Esophagus muscularis mucosa (tissue), 4 donors: ENCODE measurements around the gene RPUSD1. TPM values are rescaled to one million over a fixed set of nuclear protein-coding genes. Genes with fewer than 3 reads are reported as not detected.

Experiments
- DNase-seq: peaks from one replicate; pipeline ENCODE4 v3.0.0-alpha.2; 2017; ENCODE audit errors: extremely low spot score
- H3K27ac ChIP-seq, 4 donors: fragments of 200-600 bp; sonication (generic); replicated peaks in 1 of 4; 1 replicate in 3 of 4; 2 replicates in 1 of 4; pipeline ENCODE4 v1.5.1; 2016 to 2019; ENCODE audit warnings: mild to moderate bottlenecking in 1 of 4
- H3K27me3 ChIP-seq, 4 donors: fragments of 200-600 bp; sonication (generic); one replicate each; pipeline versions ENCODE4 v1.5.1 to v1.6.0; 2016 to 2019
- H3K36me3 ChIP-seq, 4 donors: fragments of 200-600 bp; sonication (generic); one replicate each; pipeline ENCODE4 v1.5.1; 2016 to 2019
- H3K4me1 ChIP-seq, 4 donors: fragments of 200-600 bp; sonication (generic); one replicate each; pipeline ENCODE4 v1.5.1; 2016 to 2019
- H3K4me3 ChIP-seq, 4 donors: fragments of 200-600 bp; sonication (generic); 1 replicate in 2 of 4; 2 replicates in 2 of 4; pipeline ENCODE4 v1.5.1; 2016 to 2019; ENCODE audit warnings: mild to moderate bottlenecking in 4 of 4, moderate library complexity in 1 of 4
- H3K9me3 ChIP-seq, 4 donors: fragments of 200-600 bp; sonication (generic); 1 replicate in 3 of 4; 2 replicates in 1 of 4; pipeline ENCODE4 v1.5.1; 2016 to 2019
- EP300 ChIP-seq: sonication (generic); formaldehyde crosslinking; IDR thresholded peaks from one replicate; pipeline ENCODE4 v1.6.1; 2017; ENCODE audit warnings: antibody characterized with exemption
- POLR2A ChIP-seq: fragments of 450-650 bp; IDR thresholded peaks from one replicate; pipeline ENCODE4 v1.6.1; 2017; ENCODE audit warnings: antibody characterized with exemption, moderate library complexity, mild to moderate bottlenecking, low read depth
- POLR2AphosphoS5 ChIP-seq, 2 donors: sonication (generic); formaldehyde crosslinking; IDR thresholded peaks; one replicate each; pipeline ENCODE4 v1.6.1; 2017; ENCODE audit warnings: antibody characterized with exemption in 2 of 2
- WGBS: methylation state at CpG from one replicate; pipeline ENCODE4 v1.1.5; 2018; 5-methylcytosine and 5-hydroxymethylcytosine counted together
- intact Hi-C: fragments of 100-400 bp; cut with DNase I; formaldehyde crosslinking; loops from one replicate; pipeline ENCODE4 v1.15.1; 2023
- total RNA-seq, 4 donors: library from RNA; depleted of rRNA; stranded (reverse); fragments of >200 nt; gene quantifications; one replicate each; pipeline versions ENCODE4 v1.1.0 to v1.2.1, GENCODE V29; 2016
- TF ChIP-seq, protein P1 (sequence below), 3 experiments: fragments of 200-600 bp in 2 of 3; fragments of 450-650 bp in 1 of 3; sonication (generic) in 2 of 3; IDR thresholded peaks; one replicate each; pipeline ENCODE4 v1.5.1; 2017 to 2019; ENCODE audit warnings: antibody characterized with exemption in 3 of 3, mild to moderate bottlenecking in 2 of 3, moderate library complexity in 1 of 3

RPUSD1 gene
- total RNA-seq, 4 donors from 2014 or later: 10.4 to 29.1 (median 20.4) TPM

DNA sequence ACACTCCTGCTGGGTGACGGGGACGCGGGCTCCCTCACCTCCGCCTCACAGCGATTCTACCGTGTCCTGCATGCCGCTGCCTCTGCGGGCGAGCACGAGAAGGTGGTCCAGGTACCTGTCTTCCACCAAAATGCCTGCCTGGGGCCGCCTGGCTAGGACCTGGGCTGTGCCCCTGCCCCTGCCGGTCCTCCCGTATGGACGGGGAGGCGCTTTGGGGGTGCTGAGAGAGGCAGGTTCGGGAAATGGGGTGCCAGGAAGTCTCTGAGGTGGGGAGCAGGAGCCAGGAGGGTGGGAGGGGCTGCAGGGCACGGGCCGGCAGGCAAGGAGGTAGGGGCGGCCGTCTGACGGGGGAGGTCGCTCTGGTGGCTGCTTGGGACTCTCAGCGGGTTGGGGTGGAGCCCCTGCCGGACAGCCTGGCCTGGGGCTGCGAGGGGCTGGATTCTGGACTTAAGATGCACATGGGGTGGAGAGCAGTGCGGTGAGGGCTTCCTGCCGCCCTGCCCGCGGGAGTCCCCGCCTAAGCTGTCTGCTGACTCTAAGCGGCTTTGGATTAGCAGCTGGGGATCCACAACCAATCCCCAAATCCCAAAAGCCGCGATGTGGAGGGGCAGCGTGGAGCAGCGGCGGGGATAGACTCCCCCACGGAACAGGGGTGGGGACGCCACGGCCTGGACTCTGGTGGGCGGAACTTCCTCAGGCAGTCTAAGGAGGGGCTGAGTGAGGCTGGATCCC is 6.1 kb upstream of the RPUSD1 start:
- 91% methylated on average over 33 of the region's 40 CpGs for WGBS
- peaks cover 3 to 7% (median 3%) of the 10 kb centered on the region in 4 donors for H3K4me1 ChIP-seq
- H3K27me3 ChIP-seq: peaks cover 0 to 38% (median under 1%) of the 10 kb centered on the region in 4 donors
- TF ChIP-seq EP300 (no peak), POLR2AphosphoS5 (IDR thresholded peaks at IDR 0.05) (no peak), POLR2A (no peak)
- TF ChIP-seq, protein P1, sequence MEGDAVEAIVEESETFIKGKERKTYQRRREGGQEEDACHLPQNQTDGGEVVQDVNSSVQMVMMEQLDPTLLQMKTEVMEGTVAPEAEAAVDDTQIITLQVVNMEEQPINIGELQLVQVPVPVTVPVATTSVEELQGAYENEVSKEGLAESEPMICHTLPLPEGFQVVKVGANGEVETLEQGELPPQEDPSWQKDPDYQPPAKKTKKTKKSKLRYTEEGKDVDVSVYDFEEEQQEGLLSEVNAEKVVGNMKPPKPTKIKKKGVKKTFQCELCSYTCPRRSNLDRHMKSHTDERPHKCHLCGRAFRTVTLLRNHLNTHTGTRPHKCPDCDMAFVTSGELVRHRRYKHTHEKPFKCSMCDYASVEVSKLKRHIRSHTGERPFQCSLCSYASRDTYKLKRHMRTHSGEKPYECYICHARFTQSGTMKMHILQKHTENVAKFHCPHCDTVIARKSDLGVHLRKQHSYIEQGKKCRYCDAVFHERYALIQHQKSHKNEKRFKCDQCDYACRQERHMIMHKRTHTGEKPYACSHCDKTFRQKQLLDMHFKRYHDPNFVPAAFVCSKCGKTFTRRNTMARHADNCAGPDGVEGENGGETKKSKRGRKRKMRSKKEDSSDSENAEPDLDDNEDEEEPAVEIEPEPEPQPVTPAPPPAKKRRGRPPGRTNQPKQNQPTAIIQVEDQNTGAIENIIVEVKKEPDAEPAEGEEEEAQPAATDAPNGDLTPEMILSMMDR (IDR thresholded peaks at IDR 0.05): no peak
- DNase-seq: no peak
- no peak overlapping the region for H3K4me3 ChIP-seq
- peaks cover 0 to 26% (median 13%) of the 10 kb centered on the region in 4 donors for H3K36me3 ChIP-seq
- intact Hi-C loops: no loop called here
- H3K9me3 ChIP-seq: no peaks in the 10 kb centered on the region
- H3K27ac ChIP-seq: no peak overlapping the region

DNA sequence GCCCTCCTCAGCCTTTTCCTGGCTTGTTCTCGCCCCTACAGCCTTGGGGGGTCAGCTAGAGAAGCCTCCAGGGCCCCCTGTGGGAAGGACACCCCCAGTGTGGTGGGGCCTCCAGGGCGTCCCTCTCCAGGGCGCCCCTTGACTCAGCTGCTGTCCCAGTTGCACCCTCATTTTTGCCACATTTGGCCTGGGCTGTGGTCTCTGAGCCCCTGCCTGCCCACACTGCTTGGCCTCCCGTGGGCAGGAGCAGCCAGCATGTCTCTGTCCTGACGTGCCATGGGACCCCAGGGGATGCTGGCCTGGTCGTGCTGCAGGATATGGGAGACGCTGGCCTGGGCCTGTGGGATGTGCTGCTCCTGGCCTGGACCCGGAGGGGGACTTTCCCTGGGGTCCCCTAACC is 5.2 kb upstream of the RPUSD1 start:
- no peak overlapping the region for H3K27ac ChIP-seq
- H3K4me1 ChIP-seq: peaks cover 9 to 14% (median 10%) of the 10 kb centered on the region in 4 donors
- no peaks in the 10 kb centered on the region for H3K9me3 ChIP-seq
- H3K27me3 ChIP-seq: peaks cover 0 to 30% (median 0%) of the 10 kb centered on the region in 4 donors
- H3K4me3 ChIP-seq: no peak overlapping the region
- intact Hi-C loops: no loop called here
- H3K36me3 ChIP-seq: peaks cover 0 to 26% (median 13%) of the 10 kb centered on the region in 4 donors
- WGBS: 93% methylated on average over 3 of the region's 8 CpGs
- TF ChIP-seq, protein P1 (IDR thresholded peaks at IDR 0.05): no peak
- TF ChIP-seq EP300: no peak
- no peak for TF ChIP-seq POLR2A
- no peak for TF ChIP-seq POLR2AphosphoS5 (IDR thresholded peaks at IDR 0.05)
- DNase-seq: no peak

DNA sequence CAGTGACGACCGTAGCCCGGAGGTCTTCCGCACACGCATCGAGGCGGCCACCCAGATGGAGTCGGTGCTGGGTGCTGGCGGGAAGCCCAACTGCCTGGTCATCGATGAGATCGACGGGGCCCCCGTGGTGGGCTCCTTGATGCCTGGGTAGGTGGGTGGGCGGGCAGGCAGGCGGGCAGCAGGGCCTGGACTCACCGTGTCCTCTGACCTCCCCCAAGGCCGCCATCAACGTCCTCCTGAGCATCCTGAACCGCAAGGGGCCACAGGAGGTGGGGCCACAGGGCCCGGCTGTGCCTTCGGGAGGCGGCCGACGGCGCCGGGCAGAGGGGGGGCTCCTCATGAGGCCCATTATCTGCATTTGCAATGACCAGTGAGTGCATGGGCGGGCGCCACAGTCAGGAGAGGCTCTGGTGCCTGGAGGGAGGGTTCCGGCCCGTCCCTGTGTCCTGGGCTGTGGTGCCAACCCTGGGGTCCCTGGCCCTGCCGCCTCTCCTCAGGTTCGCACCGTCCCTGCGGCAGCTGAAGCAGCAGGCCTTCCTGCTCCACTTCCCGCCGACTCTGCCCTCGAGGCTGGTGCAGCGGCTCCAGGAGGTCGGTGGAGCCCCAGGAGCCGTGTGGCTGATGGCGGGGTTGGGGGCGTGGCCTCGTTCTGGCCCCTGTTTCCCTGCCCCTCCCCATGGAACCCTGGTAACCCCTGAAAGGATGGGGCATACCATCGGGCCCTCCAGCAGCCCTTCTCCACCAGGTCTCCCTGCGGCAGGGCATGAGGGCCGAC is 4.2 kb upstream of the RPUSD1 start:
- Histone ChIP-seq H3K36me3 (peaks cover 0 to 26% (median 13%) of the 10 kb centered on the region in 4 donors), H3K27ac (no peak overlapping the region), H3K27me3 (peaks cover 0 to 19% (median 0%) of the 10 kb centered on the region in 4 donors), H3K9me3 (no peaks in the 10 kb centered on the region), H3K4me3 (no peak overlapping the region), H3K4me1 (peaks cover 13 to 20% (median 16%) of the 10 kb centered on the region in 4 donors)
- WGBS: 94% methylated on average over 30 of the region's 46 CpGs
- intact Hi-C loops: no loop called here
- TF ChIP-seq POLR2AphosphoS5 (IDR thresholded peaks at IDR 0.05): no peak
- TF ChIP-seq EP300: no peak
- no peak for TF ChIP-seq POLR2A
- TF ChIP-seq, protein P1 (IDR thresholded peaks at IDR 0.05): no peak
- DNase-seq: no peak

DNA sequence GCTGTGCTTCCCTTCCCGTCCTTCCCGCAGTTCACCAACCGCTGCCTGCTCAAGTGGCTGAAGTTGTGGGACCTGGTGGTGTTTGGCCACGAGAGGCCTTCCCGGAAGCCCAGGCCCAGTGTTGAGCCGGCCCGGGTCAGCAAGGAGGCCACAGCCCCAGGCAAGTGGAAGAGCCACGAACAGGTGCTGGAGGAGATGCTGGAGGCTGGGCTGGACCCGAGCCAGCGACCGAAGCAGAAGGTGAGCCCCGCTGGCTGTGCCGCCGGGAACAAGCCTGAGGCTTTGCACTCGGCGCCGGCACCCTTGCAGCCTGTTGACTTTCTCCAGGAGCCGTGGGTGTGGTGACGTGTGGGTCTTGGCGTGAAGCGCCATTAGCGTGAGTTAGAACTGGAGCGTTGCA is 3.0 kb upstream of the RPUSD1 start:
- no peaks in the 10 kb centered on the region for H3K9me3 ChIP-seq
- 100% methylated on average over 7 of the region's 23 CpGs for WGBS
- no peak overlapping the region for H3K27ac ChIP-seq
- no peak overlapping the region for H3K4me3 ChIP-seq
- peaks cover 0 to 37% (median 20%) of the 10 kb centered on the region in 4 donors for H3K36me3 ChIP-seq
- H3K27me3 ChIP-seq: peaks cover 0 to 7% (median 0%) of the 10 kb centered on the region in 4 donors
- TF ChIP-seq EP300: no peak
- TF ChIP-seq, protein P1 (IDR thresholded peaks at IDR 0.05): no peak
- TF ChIP-seq POLR2AphosphoS5 (IDR thresholded peaks at IDR 0.05): no peak
- TF ChIP-seq POLR2A: no peak
- intact Hi-C loops: no loop called here
- DNase-seq: no peak
- H3K4me1 ChIP-seq: peaks cover 20 to 30% (median 24%) of the 10 kb centered on the region in 4 donors
